Stomach smooth muscle (tissue), 2 donors: Measurements from ENCODE around the gene TADA2A.

Experiments used
- H3K27ac ChIP-seq: one replicate; pipeline ENCODE4 v1.7.0; 2013; ENCODE audit warnings: mild to moderate bottlenecking, low read length, inconsistent platforms
- H3K27me3 ChIP-seq, 2 donors: one replicate each; pipeline ENCODE4 v1.7.0; 2013; ENCODE audit warnings: low read length in 2 of 2; ENCODE audit not compliant: insufficient read depth in 2 of 2, control insufficient read depth in 1 of 2
- H3K36me3 ChIP-seq, 2 donors: one replicate each; pipeline ENCODE4 v1.7.0; 2013; ENCODE audit warnings: low read length in 2 of 2; ENCODE audit not compliant: control insufficient read depth in 2 of 2, insufficient read depth in 2 of 2
- H3K4me1 ChIP-seq: one replicate; pipeline ENCODE4 v1.7.0; 2013; ENCODE audit warnings: low read length; ENCODE audit not compliant: control insufficient read depth, insufficient read depth
- H3K4me3 ChIP-seq, 2 donors: one replicate each; pipeline ENCODE4 v1.7.0; 2013; ENCODE audit warnings: low read length in 2 of 2
- H3K9ac ChIP-seq, 2 donors: one replicate each; pipeline ENCODE4 v1.7.0; 2013; ENCODE audit warnings: low read length in 2 of 2, mild to moderate bottlenecking in 1 of 2
- H3K9me3 ChIP-seq, 2 donors: one replicate each; pipeline ENCODE4 v1.7.0; 2013; ENCODE audit warnings: low read length in 2 of 2; ENCODE audit not compliant: control insufficient read depth in 2 of 2
- donor health status: healthy.
- donor health status: Pancreatic carcinoma.

The TADA2A gene

GRCh38 chr17:37493249-37494027 is 86.8 kb downstream of the TADA2A start:
- Histone ChIP-seq H3K4me3 (no peak overlapping the region), H3K9ac (no peak overlapping the region), H3K27ac (peak overlapping the region; percentile 76), H3K27me3 (no peaks in the 10 kb centered on the region), H3K4me1 (peaks cover 21% of the 10 kb centered on the region), H3K9me3 (no peaks in the 10 kb centered on the region), H3K36me3 (no peaks in the 10 kb centered on the region)

- H3K4me3 ChIP-seq = peak overlapping the region in 1 of 2 donors; percentile 40
- H3K4me1 ChIP-seq = peaks cover 16% of the 10 kb centered on the region
- H3K27me3 ChIP-seq = no peaks in the 10 kb centered on the region
- H3K36me3 ChIP-seq = no peaks in the 10 kb centered on the region
- H3K9me3 ChIP-seq = no peaks in the 10 kb centered on the region
- no peak overlapping the region for H3K27ac ChIP-seq
- no peak overlapping the region for H3K9ac ChIP-seq
Measured at GRCh38 chr17:37494401-37494831, 87.7 kb downstream of the TADA2A start.

GRCh38 chr17:37494971-37495370 is 88.3 kb downstream of the TADA2A start:
- H3K9ac ChIP-seq = no peak overlapping the region
- H3K4me3 ChIP-seq = no peak overlapping the region
- H3K36me3 ChIP-seq = no peaks in the 10 kb centered on the region
- H3K9me3 ChIP-seq = no peaks in the 10 kb centered on the region
- H3K4me1 ChIP-seq = peaks cover 16% of the 10 kb centered on the region
- H3K27ac ChIP-seq = no peak overlapping the region
- H3K27me3 ChIP-seq = no peaks in the 10 kb centered on the region

- Histone ChIP-seq H3K9me3 (no peaks in the 10 kb centered on the region), H3K9ac (no peak overlapping the region), H3K4me3 (no peak overlapping the region), H3K4me1 (no peaks in the 10 kb centered on the region), H3K36me3 (no peaks in the 10 kb centered on the region), H3K27me3 (no peaks in the 10 kb centered on the region), H3K27ac (no peak overlapping the region)
Measured at GRCh38 chr17:37500378-37500777, 93.7 kb downstream of the TADA2A start.

- H3K4me3 ChIP-seq = no peak overlapping the region
- H3K4me1 ChIP-seq = peaks cover 6% of the 10 kb centered on the region
- no peak overlapping the region for H3K27ac ChIP-seq
- H3K36me3 ChIP-seq = no peaks in the 10 kb centered on the region
- no peaks in the 10 kb centered on the region for H3K27me3 ChIP-seq
- H3K9me3 ChIP-seq = no peaks in the 10 kb centered on the region
- H3K9ac ChIP-seq = no peak overlapping the region
Measured at GRCh38 chr17:37502009-37502936, 95.6 kb downstream of the TADA2A start.

GRCh38 chr17:37503148-37503547 is 96.5 kb downstream of the TADA2A start:
- Histone ChIP-seq H3K4me1 (peaks cover 8% of the 10 kb centered on the region), H3K27me3 (no peaks in the 10 kb centered on the region), H3K36me3 (peaks cover 0 to 1% of the 10 kb centered on the region in 2 donors), H3K27ac (no peak overlapping the region), H3K9ac (no peak overlapping the region), H3K9me3 (no peaks in the 10 kb centered on the region), H3K4me3 (no peak overlapping the region)

- H3K27ac ChIP-seq = no peak overlapping the region
- H3K36me3 ChIP-seq = peaks cover 0 to 3% of the 10 kb centered on the region in 2 donors
- no peaks in the 10 kb centered on the region for H3K27me3 ChIP-seq
- H3K9ac ChIP-seq = no peak overlapping the region
- peaks cover 8% of the 10 kb centered on the region for H3K4me1 ChIP-seq
- H3K4me3 ChIP-seq = no peak overlapping the region
- no peaks in the 10 kb centered on the region for H3K9me3 ChIP-seq
Measured at GRCh38 chr17:37505333-37505732, 98.6 kb downstream of the TADA2A start.

- H3K27me3 ChIP-seq = no peaks in the 10 kb centered on the region
- H3K9me3 ChIP-seq = no peaks in the 10 kb centered on the region
- H3K9ac ChIP-seq = peak overlapping the region in 1 of 2 donors; percentile 9
- peak overlapping the region in 1 of 2 donors; percentile 50 for H3K4me3 ChIP-seq
- H3K4me1 ChIP-seq = peaks cover 8% of the 10 kb centered on the region
- peak overlapping the region; percentile 31 for H3K27ac ChIP-seq
- H3K36me3 ChIP-seq = peaks cover 0 to 5% of the 10 kb centered on the region in 2 donors
Measured at GRCh38 chr17:37506678-37507077, 100.0 kb downstream of the TADA2A start.

GRCh38 chr17:37507111-37507510 is 100.4 kb downstream of the TADA2A start:
- peak overlapping the region in 1 of 2 donors; percentile 9 for H3K9ac ChIP-seq
- peak overlapping the region; percentile 31 for H3K27ac ChIP-seq
- H3K4me1 ChIP-seq = peaks cover 8% of the 10 kb centered on the region

GRCh38 chr17:37510056-37510455 is 103.4 kb downstream of the TADA2A start:
- Histone ChIP-seq H3K27me3 (no peaks in the 10 kb centered on the region), H3K9me3 (no peaks in the 10 kb centered on the region), H3K36me3 (peaks cover 16 to 26% of the 10 kb centered on the region in 2 donors), H3K9ac (no peak overlapping the region), H3K4me1 (peaks cover 8% of the 10 kb centered on the region), H3K4me3 (no peak overlapping the region), H3K27ac (no peak overlapping the region)

More at GRCh38 chr17:37507111-37507510, 100.4 kb downstream of the TADA2A start:
- H3K9me3 ChIP-seq = no peaks in the 10 kb centered on the region
- H3K27me3 ChIP-seq = no peaks in the 10 kb centered on the region
- H3K36me3 ChIP-seq = peaks cover 2 to 6% of the 10 kb centered on the region in 2 donors
- H3K4me3 ChIP-seq = peak overlapping the region in 1 of 2 donors; percentile 50
